HG03575 (cell line): ENCODE results near the gene ZKSCAN8.

Experiments used
- ATAC-seq: cut with Tn5 transposase; IDR thresholded peaks from one replicate; pipeline ENCODE4 v1.9.1; 2021; ENCODE audit not compliant: unreplicated experiment, insufficient number of reproducible peaks, low FRiP score; ENCODE audit errors: extremely low read depth

The ZKSCAN8 gene

DNA sequence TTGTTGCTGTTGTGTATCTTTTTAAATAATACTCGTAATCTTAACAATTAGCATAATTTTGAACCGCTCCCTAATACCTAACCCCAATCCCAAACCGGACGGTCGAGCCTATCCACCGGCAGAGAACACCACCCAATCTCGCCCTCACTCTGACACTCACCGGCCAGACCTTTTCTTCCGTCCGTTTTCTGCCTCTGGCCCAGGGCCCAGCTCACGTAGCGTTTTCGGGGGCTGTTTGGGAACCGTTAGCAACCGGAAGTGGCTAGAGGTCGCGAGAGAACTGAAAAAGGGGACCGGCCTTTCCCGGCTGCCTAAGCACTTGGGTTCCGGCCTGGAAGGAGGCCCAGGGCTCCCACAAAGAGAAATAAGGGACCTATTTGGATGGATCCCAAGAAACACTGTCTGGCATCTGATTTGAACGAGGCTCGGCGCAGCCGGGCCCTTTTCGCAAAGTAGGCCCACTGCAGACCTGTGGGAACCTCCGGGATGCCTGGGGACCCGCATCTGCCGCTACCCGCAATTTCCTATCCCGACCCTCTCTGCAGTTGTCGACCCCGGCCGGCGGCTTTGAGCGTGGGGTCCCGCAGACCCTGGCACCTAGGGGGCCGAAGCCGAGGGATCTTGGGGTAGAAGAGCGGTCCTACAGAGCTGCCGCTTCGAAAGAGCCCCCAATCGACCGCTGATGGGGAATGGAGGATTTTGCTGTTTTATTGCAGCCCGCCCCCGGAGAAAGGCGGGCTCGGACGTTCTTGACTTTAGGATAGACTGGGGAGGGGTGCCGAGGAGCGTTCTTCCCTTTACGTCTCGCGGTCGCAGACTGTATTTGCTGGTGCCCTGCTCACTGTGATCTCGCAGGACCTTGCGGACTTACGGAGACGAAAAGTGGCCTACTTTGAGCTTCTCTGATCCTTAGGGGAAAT lies 4.8 kb upstream of the ZKSCAN8 start:
- no peak for ATAC-seq

DNA sequence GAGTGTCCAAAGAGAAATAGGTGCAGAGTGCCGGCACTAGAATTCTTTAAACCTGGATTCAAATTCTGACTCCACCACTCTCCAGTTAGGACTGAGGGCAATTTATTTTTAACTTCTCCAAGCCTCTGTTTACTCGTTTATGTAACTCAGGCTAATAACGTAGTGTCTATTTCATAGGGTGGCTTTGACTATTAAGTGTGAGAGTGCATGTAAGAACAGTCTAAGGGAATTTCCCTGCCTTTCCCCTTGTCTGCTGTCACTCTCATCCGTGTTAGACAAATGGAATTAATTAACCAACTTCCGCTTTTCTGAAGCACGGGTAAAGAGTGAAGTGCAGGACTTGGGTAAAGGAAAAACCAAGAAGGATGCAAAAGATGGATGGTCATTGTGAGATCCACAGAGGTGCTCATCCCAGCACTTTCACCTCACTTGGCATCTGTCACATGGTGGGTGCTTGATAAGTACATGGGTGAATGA lies 4.1 kb upstream of the ZKSCAN8 start:
- no peak for ATAC-seq

DNA sequence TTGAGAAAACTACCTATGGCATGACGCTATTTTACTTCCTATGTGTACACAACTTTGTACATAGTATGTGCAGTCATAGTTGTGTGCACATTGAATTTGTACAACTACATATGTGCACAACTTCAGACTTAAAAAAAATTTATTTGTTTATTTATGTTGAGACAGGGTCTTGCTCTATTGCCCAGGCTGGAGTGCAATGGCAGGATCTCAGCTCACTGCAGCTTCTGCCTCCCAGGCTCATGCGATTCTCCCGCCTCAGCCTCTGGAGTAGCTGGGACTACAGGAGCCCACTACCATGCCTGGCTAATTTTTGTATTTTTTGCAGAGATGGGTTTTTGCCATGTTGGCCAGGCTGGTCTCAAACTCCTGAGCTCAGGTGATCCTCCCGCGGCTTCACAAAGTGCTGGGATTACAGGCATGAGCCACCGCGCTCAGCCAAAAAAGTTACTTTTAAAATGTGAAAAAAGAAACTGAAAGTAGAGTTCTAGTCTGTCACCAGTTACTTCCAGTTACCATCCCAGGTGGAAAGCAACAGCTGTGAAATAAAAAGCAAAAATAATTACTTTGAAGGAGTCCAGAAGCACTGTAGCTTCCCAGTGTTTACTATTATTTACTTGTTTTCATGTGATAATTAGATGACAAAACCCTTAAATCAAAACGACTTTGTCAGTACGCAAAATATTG lies 1.7 kb upstream of the ZKSCAN8 start:
- ATAC-seq: no peak

DNA sequence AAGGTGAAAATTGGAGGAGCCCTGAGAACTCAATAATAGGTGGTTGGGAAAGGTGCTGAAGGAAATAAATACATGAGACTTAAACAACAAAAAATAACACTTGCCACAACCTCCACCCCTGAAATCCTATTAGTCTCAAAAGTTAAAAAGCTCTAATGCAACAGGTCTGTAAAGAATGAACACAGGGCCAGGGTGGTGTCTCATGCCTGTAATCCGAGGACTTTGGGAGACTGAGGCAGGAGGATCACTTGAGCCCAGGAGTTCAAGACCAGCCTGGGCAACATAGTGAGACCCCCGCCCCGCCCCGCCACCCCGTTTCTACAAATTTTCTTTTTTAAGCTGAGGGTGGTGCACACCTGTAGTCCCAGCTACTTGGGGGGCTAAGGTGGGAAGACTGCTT lies 1.1 kb upstream of the ZKSCAN8 start:
- ATAC-seq: no peak

DNA sequence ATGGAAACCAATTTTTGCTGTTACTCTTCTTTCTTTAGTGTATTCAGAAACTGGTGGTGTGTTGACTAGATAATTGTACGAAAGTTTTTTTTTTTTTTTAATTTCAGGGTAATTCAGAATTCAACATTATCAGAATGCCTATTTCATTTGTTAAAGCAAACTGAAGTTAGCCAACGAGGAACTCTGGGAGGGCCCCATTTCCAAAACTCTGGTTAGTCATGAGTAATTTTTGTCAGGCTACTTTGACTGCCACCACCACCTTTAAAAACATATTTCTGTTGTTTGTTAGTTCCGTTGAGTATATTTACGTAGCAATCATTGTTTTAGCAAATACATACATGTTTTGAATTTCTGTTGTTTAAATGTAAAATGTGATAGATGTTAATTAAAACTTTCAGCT lies 763 bp downstream of the ZKSCAN8 start:
- ATAC-seq: no peak

DNA sequence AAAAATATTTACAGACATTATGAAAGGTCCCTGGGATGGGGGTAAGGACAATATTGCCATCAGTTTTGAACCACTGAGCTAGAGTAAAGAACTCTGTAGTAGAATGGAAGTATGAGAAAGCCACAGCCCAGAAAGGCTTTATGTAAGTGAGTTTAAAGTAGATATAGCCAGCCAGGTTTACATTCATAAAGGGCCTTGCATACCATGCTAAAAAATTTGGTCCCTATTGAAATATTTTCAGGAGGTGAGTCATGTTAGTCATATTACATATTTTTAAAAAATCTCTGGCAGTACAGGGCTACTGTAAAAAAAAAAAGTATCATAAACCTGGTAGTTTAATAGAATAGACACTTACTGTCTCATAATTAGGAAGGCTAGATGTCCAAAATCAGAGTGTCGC lies 3.5 kb downstream of the ZKSCAN8 start:
- ATAC-seq: no peak

DNA sequence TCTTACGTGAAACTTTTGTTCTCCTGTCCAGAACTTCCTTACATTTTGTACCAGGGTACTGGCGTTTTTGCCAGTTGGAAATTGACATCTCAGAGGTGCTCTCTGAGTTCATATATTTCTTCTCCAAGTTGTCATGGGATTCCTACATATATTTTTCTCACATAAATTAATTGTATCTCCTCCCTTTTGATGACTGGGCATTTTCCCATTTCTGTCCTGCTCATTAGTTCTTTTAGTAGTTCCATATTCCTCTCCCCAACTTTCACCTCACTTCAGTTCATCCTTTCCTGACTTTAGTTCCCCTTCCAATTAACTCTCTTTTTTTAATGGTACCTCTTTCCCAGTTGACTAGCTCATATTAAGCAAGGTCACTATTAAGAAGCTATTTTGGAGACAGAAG lies 10.8 kb downstream of the ZKSCAN8 start:
- ATAC-seq: no peak

DNA sequence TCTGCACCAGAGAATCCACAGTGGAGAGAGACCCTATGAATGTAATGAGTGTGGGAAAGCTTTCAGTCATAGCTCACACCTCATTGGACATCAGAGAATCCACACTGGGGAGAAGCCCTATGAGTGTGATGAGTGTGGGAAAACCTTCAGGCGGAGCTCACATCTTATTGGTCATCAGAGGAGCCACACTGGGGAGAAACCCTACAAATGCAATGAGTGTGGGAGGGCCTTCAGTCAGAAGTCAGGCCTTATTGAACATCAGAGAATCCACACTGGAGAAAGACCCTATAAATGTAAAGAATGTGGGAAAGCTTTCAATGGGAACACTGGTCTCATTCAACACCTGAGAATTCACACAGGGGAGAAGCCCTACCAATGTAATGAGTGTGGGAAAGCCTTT lies 11.9 kb downstream of the ZKSCAN8 start:
- ATAC-seq: no peak

DNA sequence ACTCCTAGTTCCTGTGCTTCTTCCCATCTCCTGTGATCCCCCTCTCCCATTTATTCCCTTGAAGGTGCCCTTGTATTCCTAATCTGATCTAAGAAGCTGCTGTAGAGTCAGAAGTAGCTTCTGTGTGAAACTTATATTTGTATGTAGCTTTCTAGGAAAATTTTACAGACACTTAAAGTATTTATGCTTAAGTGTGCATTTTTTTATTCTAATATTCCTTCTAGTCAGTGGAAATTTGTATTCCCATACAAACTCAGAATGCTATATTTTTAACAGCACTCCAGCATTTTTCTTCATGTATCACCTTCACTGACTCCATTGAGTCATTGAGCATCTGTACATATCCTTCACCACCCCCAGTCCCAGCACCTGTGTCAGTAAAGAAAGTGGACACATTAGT lies 12.7 kb downstream of the ZKSCAN8 start:
- no peak for ATAC-seq

DNA sequence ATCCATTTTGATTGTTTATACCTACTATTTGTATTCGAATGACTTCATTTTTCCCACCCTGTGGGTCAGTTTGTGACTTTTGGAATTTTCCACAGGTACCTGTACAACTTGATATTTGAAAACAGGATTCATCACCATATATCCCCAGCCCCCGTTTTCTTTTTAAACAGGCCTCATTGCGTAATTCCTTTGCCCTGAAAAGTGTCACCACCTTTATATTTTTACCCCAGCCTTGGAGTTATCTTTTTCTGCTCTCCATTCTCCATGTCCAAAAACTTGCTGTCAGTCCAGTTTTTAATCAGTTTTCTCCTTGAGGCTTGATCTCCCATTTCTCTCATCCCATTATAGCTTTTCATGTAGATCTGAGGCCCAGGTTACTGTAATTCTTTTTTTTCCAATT lies 16.6 kb downstream of the ZKSCAN8 start:
- ATAC-seq: no peak

DNA sequence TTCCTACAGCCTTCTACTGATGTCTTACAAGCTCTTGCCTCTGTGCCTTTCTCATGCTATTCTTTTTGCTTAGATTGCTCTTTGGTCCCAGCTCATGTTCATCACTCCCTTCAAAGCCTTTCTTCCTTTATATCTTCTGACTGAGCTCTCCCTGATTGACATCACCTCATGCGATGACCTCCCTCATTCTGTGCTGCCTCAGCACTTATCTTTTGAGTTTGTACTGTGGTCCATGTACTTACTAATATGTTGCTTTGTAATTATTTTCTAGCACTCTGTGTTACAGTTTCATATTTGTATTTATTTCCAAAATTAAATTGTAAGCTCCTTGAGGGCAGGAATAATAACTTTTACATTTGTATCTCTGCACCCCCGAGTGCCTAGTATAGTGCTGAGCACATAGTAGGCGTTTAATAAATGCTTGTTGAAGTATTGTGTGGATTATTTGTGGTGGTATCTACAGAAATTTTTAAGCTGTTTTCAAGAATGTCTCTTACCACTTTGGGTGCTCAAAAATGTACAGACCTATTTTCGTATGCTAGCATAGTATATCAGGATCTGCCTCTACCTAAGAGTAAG lies 17.4 kb downstream of the ZKSCAN8 start:
- ATAC-seq: no peak

DNA sequence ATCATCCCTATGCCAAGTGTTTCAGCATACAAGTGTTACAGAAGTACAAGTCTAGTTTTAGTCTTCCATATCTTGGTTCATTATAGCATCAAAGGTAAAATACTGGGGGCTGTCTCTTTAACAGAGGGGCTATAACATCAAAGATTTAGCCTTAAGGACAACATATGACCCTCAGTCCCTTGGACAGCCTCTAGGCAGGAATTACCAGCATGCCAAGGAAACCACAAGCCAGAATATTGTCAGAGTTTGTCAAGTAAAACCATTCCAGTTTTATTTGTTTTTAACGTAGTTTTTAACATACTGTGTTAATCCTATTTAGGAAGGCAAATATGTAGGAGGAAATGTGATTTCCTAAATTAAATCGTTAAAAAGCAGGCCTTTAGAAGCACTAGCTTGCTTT lies 18.6 kb downstream of the ZKSCAN8 start:
- ATAC-seq: no peak

DNA sequence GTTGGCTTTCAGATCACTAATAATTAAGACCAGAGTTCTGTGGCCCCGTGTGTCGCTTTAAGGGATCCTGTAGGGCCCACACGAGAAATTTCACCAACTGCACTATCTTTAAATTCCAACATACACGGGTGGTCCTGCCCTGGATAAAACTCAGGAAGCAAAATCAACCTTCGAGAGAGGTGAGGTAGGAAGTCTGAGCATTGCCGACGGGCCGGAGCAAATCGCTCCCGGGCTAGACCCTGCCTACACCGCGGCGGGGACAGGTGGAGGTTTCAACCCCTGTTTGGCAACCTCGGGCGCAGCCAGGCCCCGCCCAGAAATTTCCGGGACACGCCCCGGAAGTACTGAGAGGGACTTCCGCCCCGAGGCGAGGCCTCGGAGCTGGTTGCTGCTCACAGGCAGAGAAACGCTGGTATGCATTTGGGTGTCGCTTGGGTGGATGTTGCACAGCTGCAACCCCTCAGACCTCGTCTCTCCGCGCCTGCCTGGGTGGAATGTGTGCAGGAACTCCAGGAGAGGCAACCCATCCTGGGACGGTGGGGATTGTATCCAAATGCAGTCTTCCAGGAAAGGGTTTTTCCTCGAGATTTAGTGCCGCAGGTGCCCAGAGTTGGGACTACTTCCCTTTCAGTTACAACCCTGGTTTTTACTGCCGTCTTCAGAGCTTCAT lies 19.9 kb downstream of the ZKSCAN8 start:
- ATAC-seq: no peak

DNA sequence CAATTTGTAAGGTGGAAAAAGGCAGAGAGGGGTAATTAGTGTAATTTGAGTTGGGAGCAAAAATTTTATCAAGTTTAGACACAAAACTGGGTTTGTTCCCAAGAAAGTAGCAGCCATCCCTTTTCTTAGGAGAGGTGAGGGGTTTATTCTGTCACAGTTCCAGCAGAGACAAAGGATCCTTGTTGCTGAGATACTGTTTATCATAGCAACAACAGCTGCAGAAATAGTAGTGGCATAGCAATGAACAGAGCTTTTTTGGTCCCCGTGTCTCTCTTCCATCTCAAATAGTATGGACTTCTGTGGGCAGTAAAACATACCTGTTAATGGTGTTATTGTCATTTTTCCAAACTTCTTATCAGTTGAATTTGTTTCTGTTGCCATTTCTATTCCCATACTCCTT lies 23.9 kb downstream of the ZKSCAN8 start:
- ATAC-seq: no peak

DNA sequence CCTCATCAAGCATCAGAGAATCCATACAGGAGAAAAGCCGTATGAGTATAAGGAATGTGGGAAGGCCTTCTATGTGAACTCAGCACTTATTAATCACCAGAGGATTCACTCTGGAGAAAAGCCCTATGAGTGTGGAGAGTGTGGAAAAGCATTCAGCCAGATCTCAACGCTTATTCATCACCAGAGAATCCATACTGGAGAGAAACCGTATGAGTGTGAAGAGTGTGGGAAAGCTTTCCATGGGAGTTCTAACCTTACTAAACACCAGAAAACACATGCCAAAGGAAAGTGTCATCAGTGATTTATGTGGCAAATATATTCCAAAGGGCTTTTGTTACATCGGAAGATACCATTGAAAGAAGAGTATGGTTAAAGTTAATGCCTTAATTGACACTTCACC lies 25.4 kb downstream of the ZKSCAN8 start:
- ATAC-seq: no peak

DNA sequence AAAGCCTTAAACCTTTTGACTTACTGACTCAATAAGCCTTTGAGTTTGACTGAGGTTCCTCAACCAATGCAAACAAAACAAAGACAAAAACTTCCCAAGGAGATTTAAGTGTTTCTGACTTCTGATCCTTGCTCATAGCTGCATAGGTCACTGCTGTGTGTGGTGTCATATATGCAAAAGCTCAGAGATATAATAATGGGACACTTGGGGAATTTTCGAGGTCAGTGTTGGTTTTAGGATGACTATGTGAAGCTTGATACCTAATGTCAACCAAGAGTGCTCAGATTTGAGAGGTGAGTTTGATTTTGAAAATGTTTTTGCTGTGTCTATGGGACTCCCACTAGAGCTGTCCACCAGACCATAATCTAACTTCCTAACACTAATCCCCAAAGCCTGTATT lies 26.2 kb downstream of the ZKSCAN8 start:
- no peak for ATAC-seq

DNA sequence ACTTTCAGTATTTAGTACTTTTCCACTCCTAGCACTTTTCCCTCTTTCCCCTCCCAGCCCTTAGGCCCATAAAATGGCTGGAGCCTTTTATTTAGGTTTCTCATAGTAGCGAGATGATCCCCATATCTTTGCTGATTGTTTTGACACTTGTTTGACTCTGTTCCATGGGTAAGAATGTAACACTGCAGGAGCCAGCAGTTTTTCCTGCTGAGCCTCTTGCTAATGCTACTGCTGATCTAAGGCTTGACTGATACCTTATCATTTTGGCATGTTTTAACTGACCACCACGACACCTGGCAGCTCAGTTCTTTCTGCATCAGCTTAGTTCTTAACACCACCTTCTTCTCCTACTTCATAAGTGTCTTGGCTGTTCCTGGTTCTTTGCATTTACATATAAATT lies 29.6 kb downstream of the ZKSCAN8 start:
- ATAC-seq: no peak

DNA sequence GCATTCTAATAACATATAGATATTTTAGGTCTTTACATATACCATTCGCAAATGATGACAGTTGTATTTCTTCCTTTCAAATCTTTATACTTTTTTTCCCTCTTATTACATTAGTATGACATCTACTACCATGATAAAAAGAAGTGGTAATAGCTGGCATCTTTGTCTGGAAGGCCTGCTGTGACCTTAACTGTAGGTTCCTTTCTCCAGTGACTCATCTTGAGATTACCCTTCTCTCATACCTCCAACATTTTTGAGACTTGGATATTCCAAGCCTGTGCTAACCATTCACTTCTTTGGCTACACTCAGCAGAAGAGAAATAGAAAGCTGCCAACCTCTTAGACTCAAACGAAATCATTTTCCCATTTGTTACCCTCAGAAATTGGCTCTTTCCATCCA lies 30.3 kb downstream of the ZKSCAN8 start:
- ATAC-seq: no peak

DNA sequence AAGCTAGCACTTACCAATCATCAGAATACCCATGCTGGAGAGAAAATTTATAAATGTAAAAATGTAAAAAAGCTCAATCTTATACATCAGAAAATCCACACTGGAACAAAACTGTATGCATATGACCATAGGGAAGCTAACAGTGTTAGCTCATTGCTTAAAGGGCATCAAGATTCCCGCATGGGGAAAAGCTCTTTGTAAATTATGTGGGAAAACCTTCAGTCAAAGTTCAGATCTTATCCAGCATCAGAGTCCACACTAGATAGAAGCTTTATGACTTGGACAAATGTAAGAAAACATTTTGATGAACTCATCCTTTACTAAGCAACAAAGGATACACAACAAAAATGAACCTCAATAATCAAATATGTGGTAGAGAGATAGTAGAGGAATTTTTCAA lies 34.7 kb downstream of the ZKSCAN8 start:
- no peak for ATAC-seq

DNA sequence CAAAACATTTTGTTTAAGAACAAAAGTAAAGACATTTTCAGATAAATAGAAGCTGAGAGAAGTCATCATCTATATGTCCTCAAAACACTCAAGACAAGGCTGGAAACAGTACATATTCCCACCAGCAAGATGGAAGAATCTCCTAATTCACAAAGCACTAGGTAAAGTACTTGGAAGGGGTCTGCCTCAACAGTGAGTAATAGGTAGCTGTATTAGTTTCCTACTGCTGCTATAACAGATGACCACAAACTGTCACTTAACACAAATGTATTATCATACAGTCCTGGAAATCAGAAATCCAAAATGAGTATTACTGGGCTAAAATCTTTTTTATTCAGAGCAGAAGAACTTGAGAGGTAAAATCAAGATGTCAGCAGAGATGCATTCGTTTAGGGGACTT lies 40.6 kb downstream of the ZKSCAN8 start:
- ATAC-seq: no peak
